Measurements from ENCODE around the gene CECR2.

Gene CECR2

GRCh38 chr22:17435375-17435774 is 66.1 kb downstream of the CECR2 start:
- TF ChIP-seq CEBPB (IDR thresholded peaks at IDR 0.05) (no peak), YY1 (IDR thresholded peaks at IDR 0.05; ENCODE audit: low read depth) (no peak), ZBTB7A (IDR thresholded peaks at IDR 0.05; ENCODE audit: low read depth) (no peak), NFIC (IDR thresholded peaks at IDR 0.05) (no peak), MAX (IDR thresholded peaks at IDR 0.05) (no peak), CREB1 (IDR thresholded peaks at IDR 0.05; ENCODE audit: low read depth) (no peak), RAD21 (IDR thresholded peaks at IDR 0.05; ENCODE audit: low read depth) (no peak)

- TF ChIP-seq EGR1 (IDR thresholded peaks at IDR 0.05) (no peak), RAD21 (IDR thresholded peaks at IDR 0.05; ENCODE audit: low read depth) (no peak)
Measured at GRCh38 chr22:17436382-17436980, 67.2 kb downstream of the CECR2 start.

GRCh38 chr22:17436981-17437412 is 67.7 kb downstream of the CECR2 start:
- TF ChIP-seq RAD21 (IDR thresholded peaks at IDR 0.05; ENCODE audit: low read depth) (no peak), CEBPB (IDR thresholded peaks at IDR 0.05) (no peak), EGR1 (IDR thresholded peaks at IDR 0.05) (no peak), TCF12 (IDR thresholded peaks at IDR 0.05; ENCODE audit: low read depth) (no peak), EP300 (IDR thresholded peaks at IDR 0.05; ENCODE audit: borderline replicate concordance) (no peak), TAF1 (IDR thresholded peaks at IDR 0.05; ENCODE audit: low read depth) (no peak)

GRCh38 chr22:17438026-17438425 is 68.8 kb downstream of the CECR2 start:
- no peak for TF ChIP-seq TCF12 (IDR thresholded peaks at IDR 0.05; ENCODE audit: low read depth)
- no peak for TF ChIP-seq USF1 (IDR thresholded peaks at IDR 0.05)
- TF ChIP-seq CREB1 (IDR thresholded peaks at IDR 0.05; ENCODE audit: low read depth) = no peak
- TF ChIP-seq FOXM1 (IDR thresholded peaks at IDR 0.05; ENCODE audit: borderline replicate concordance, low read depth) = no peak
- TF ChIP-seq EP300 (IDR thresholded peaks at IDR 0.05; ENCODE audit: borderline replicate concordance) = no peak
- no peak for TF ChIP-seq TAF1 (IDR thresholded peaks at IDR 0.05; ENCODE audit: low read depth)
- TF ChIP-seq TEAD4 (IDR thresholded peaks at IDR 0.05) = no peak

- TF ChIP-seq EP300 (IDR thresholded peaks at IDR 0.05; ENCODE audit: borderline replicate concordance) (no peak), EGR1 (IDR thresholded peaks at IDR 0.05) (no peak), TCF12 (IDR thresholded peaks at IDR 0.05; ENCODE audit: low read depth) (no peak), REST (IDR thresholded peaks at IDR 0.05; ENCODE audit: low read depth) (no peak), CREB1 (IDR thresholded peaks at IDR 0.05; ENCODE audit: low read depth) (no peak), USF1 (IDR thresholded peaks at IDR 0.05) (no peak), YY1 (IDR thresholded peaks at IDR 0.05; ENCODE audit: low read depth) (no peak), TEAD4 (IDR thresholded peaks at IDR 0.05) (no peak)
Measured at GRCh38 chr22:17441326-17441725, 72.1 kb downstream of the CECR2 start.

- no peak for TF ChIP-seq TCF12 (IDR thresholded peaks at IDR 0.05; ENCODE audit: low read depth)
- no peak for TF ChIP-seq ZBTB7A (IDR thresholded peaks at IDR 0.05; ENCODE audit: low read depth)
- TF ChIP-seq CREB1 (IDR thresholded peaks at IDR 0.05; ENCODE audit: low read depth) = no peak
- no peak for TF ChIP-seq RAD21 (IDR thresholded peaks at IDR 0.05; ENCODE audit: low read depth)
Measured at GRCh38 chr22:17443405-17444203, 74.3 kb downstream of the CECR2 start.

- no peak for TF ChIP-seq REST (IDR thresholded peaks at IDR 0.05; ENCODE audit: low read depth)
- no peak for TF ChIP-seq FOXM1 (IDR thresholded peaks at IDR 0.05; ENCODE audit: borderline replicate concordance, low read depth)
- no peak for TF ChIP-seq EP300 (IDR thresholded peaks at IDR 0.05; ENCODE audit: borderline replicate concordance)
- no peak for TF ChIP-seq RAD21 (IDR thresholded peaks at IDR 0.05; ENCODE audit: low read depth)
- TF ChIP-seq CREB1 (IDR thresholded peaks at IDR 0.05; ENCODE audit: low read depth) = no peak
- TF ChIP-seq CEBPB (IDR thresholded peaks at IDR 0.05) = no peak
Measured at GRCh38 chr22:17444204-17444504, 74.9 kb downstream of the CECR2 start.
